AG09309 (cell line): ENCODE data around the gene POU2F2.
A peak's percentile ranks its signal among the peaks of the same experiment; 100 is the strongest.

Source experiments
- DNase-seq: peaks from one replicate; pipeline ENCODE4 v3.0.0-alpha.2; 2010; ENCODE audit warnings: low read depth
- H3K4me3 ChIP-seq: 2 replicates; pipeline ENCODE4 v1.5.1; 2011; ENCODE audit warnings: mild to moderate bottlenecking, low read depth, low read length, moderate library complexity; ENCODE audit not compliant: control insufficient read depth
- CTCF ChIP-seq: IDR thresholded peaks from 2 replicates; pipeline ENCODE4 v1.5.1; 2011; ENCODE audit warnings: mild to moderate bottlenecking, low read depth, low read length, inconsistent platforms; ENCODE audit not compliant: insufficient read depth, control insufficient read depth; ENCODE audit errors: missing control alignments

POU2F2 gene

GRCh38 chr19:42140125-42140754 is 8.0 kb upstream of the POU2F2 start:
- no peak for TF ChIP-seq CTCF
- no peak for DNase-seq

GRCh38 chr19:42134535-42135070 is 2.4 kb upstream of the POU2F2 start:
- no peak for TF ChIP-seq CTCF
- H3K4me3 ChIP-seq, result no peak overlapping the region
- no peak for DNase-seq

More at GRCh38 chr19:42140125-42140754, 8.0 kb upstream of the POU2F2 start:
- H3K4me3 ChIP-seq, result no peak overlapping the region

- H3K4me3 ChIP-seq, result peak overlapping the region; percentile 39
- no peak for DNase-seq
- peak; percentile 76 for TF ChIP-seq CTCF
Observed at GRCh38 chr19:42132851-42133528, 744 bp upstream of the POU2F2 start.

- TF ChIP-seq CTCF, result no peak
- H3K4me3 ChIP-seq, result peak overlapping the region; percentile 23
- no peak for DNase-seq
Observed at GRCh38 chr19:42131149-42132029, 857 bp downstream of the POU2F2 start.

- no peak for DNase-seq
- TF ChIP-seq CTCF, result no peak
- H3K4me3 ChIP-seq, result no peak overlapping the region
Observed at GRCh38 chr19:42130254-42130573, 2.0 kb downstream of the POU2F2 start.

- DNase-seq, result no peak
- H3K4me3 ChIP-seq, result no peak overlapping the region
- no peak for TF ChIP-seq CTCF
Observed at GRCh38 chr19:42129399-42130253, 2.6 kb downstream of the POU2F2 start.
